Stimulated activated CD4-positive, alpha-beta T cell treated with anti-CD3 and anti-CD28 coated beads, Interleukin-12 subunit alpha, Interleukin-12 subunit beta, amount 100 ng/mL, for 48 hours (primary cell): ENCODE measurements around the gene TRAPPC2.
"Not testable (repeated sequence)": the region's sequence is repeated elsewhere in the genome, so short reads cannot be mapped to it uniquely, and the experiment has no call there.

Source experiments
- DNase-seq, 3 donors: peaks; one replicate each; pipeline ENCODE4 v3.0.0-alpha.2; 2020; ENCODE audit warnings: low read depth in 2 of 3, low spot score in 1 of 3

TRAPPC2 gene

GRCh38 chrX:13748486-13748885, 14.1 kb upstream of the TRAPPC2 start:
- DNase-seq, result no peak

GRCh38 chrX:13747836-13748235, 13.4 kb upstream of the TRAPPC2 start:
- no peak for DNase-seq

DNA sequence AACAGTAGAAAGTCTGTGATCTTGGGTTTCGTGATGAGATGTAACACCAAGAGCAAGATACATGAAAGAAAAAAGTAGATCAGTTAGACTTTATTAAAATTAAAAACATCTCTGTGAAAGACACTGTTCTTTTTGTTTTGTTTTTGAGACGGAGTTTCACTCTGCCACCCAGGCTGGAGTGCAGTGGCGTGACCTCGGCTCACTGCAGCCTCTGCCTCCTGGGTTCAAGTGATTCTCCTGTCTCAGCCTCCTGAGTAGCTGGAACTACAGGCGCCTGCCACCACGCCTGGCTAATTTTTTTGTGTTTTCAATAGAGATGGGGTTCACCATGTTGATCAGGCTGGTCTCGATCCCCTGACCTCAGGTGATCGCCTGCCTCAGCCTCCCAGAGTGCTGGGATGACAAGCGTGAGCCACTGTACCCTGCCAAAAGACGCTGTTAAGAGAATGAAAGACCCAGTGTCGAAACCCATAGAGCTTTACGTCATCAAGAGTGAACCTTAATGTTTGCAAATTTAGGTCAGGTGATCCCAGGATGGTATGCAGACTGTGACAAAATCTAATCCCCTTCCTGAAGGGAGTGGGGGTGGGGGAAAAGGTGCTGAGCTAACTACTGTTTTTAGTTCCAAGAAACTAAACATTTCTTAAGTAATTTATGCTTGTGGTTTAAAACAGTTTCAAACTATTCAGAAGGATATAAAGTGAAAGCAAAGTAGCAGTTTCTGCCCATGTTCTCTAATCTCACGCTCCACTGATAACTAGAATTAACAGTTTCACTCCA, 8.2 kb upstream of the TRAPPC2 start:
- peak in 2 of 3 donors; percentile 16 to 17 for DNase-seq

- DNase-seq, result no peak
Observed at GRCh38 chrX:13741695-13742094, 7.3 kb upstream of the TRAPPC2 start.

DNA sequence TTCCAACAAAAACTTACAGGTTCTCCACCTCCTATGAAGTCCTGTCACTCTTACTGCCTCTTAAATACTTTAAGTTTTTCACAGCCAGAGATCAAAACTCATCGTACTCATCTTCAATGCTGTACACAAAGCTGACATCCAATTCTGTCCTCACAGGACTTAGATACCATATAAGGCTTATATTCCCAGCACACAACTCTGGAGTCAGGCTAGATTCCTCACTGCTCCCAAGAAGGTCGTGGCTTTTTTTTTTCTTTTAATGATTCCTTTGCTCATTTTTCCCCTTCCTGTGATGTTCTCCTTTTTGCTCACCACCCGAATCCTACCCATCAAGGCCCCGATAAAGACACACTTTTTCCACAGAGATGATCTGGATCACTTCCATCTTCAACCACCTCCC, 914 bp downstream of the TRAPPC2 start:
- DNase-seq, result no peak

DNA sequence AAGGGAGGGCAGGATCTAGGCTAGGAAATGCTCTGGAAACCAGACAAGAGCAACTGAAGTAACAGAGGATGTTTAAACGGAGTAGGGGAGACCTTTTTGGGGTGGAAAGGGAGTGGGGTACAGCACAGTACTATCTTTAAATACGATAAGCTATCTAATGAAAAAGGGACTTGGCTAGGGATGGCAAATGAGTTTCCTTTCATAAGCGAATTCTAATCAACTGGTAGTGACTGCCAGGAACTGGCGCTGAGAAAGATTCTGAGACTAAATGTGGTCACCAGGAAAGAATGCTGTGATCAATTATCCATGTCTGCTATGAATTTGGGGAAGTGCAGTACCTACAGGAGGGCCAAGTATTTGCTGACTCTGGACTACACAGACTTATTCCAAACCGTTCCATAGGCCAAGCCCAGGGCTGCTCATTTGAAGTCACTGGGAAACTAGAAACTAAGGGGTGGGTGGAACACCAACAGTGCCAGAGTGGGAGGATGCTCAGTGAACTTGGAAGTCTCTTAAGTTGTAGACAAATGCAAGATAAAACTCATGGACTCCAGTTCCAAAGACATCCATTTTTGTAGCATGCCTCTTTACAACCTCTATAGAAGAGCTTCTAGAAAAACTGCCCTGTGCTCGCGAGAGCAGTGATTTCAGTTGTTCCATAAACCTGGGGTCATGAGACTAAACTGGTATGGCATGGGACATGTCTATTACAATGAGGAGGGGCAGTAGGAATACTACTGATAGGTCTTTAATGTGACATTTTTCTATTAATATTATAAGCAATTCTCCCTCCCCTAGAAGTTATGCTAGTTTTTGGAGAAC, 2.0 kb downstream of the TRAPPC2 start:
- no peak for DNase-seq

- not testable (repeated sequence) for DNase-seq
Observed at GRCh38 chrX:13730523-13730922, 3.9 kb downstream of the TRAPPC2 start.

GRCh38 chrX:13726583-13726982, 7.8 kb downstream of the TRAPPC2 start:
- not testable (repeated sequence) for DNase-seq

- peak in 1 of 3 donors; percentile 18 for DNase-seq
Observed at GRCh38 chrX:13724878-13725277, 9.5 kb downstream of the TRAPPC2 start.

GRCh38 chrX:13721819-13722519, 12.5 kb downstream of the TRAPPC2 start:
- DNase-seq, result no peak

GRCh38 chrX:13721371-13721770, 13.0 kb downstream of the TRAPPC2 start:
- no peak for DNase-seq

DNA sequence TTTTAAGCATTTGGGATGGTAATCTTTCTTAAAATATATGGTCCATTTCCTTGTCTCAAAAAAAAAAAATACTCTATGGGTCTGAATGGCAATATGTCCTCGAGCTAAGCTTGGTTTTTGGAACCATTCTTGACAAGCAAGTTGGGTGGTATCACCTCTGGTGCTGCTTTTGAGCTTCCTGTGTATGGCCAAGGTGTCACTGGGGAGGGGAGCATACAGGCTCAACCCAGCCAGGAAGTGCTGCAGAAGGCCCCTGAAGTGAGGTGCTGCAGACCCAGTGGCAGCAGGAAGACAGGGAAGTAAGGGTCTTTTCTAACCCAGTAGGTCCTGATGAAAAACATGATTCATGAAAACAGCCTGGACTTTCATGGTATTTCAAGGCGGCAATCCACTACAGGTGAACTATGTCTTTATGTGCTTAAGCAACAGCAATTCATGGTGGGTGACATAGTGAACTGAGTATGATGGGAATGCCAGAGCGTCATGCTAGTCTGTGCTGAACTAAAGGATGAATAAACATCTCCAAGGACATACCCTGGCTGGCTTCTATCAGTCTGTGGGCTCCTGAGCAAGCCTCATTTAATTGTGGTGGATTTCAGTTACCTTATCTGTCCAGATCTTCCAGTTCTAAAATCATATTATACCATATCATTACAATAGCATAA, 15.1 kb downstream of the TRAPPC2 start:
- DNase-seq, result no peak

DNA sequence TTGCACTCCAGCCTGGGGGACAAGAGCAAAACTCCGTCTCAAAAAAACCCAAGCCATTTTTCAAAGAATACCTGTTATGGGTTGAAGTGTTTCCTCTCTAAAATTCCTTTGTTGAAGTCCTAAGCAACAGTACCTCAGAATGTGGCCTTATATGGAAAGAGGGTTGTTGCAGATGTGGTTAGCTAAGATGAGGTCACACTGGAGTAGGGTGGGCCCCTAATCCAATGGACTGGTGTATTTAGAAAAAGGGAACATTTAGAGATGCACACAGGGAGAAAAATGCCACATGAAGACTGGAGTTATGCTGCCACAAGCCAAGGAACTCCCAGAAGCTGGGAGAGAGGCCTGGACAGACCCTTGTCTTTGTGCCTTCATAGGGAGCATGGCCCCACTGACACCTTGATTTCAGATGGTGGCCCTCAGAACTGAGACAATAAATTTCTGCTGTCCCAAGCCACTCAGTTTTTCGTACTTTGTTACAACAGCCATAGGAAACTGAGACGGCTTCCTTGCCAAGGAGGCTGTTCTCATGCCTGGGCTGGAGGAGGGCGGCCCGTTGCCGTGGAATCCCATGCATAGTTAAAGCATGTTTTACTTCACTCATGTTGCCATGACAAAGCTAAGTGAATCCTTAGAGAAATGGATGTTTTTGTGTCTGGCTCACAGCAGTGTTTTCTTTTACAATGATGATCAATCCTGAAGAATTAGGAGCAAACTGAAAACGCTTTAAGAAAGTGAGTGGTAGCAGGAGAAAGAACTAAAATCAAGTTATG, 16.5 kb downstream of the TRAPPC2 start:
- no peak for DNase-seq

DNA sequence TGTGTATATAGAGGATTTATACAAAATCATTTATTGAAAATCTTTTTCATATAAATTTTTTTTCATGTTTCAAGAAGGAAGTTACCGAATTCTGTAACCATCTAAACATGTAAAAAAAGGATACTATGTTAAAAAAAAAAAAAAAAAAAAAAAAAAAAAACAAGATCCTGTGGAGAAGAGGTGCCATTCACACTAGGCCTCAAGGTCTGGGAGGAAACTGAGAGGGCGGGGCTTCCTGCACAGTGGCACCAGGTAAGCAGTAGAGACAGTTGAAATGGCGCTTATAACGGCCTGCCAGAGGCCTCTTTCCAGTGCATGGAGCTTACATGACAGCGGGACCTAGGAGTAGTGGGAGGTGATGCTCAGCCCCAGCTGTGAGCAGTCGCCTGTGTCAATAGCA, 17.5 kb downstream of the TRAPPC2 start:
- no peak for DNase-seq

GRCh38 chrX:13716455-13716854, 18.0 kb downstream of the TRAPPC2 start:
- DNase-seq, result no peak

- DNase-seq, result no peak
Observed at GRCh38 chrX:13711141-13711540, 23.3 kb downstream of the TRAPPC2 start.

- no peak for DNase-seq
Observed at GRCh38 chrX:13703589-13703988, 30.8 kb downstream of the TRAPPC2 start.

DNA sequence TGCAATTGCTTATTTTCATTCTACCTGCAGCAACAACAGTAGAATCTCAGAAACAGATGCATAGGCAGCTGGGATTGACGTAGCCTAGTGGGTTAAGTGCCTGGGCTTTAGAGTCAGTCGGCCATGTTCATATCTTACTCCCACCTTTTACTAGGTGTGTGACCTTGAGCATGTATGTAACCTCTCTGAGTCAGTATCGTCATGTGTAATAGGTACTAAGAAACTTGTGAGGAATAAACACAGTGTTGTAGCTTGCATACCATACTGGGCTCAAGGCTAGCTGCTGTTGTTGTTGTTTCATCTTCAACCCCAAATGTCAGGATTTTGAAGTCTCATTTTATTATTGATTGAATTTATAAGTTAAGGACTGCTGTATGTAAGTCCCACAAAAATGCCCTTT, 31.3 kb downstream of the TRAPPC2 start:
- DNase-seq, result no peak

DNA sequence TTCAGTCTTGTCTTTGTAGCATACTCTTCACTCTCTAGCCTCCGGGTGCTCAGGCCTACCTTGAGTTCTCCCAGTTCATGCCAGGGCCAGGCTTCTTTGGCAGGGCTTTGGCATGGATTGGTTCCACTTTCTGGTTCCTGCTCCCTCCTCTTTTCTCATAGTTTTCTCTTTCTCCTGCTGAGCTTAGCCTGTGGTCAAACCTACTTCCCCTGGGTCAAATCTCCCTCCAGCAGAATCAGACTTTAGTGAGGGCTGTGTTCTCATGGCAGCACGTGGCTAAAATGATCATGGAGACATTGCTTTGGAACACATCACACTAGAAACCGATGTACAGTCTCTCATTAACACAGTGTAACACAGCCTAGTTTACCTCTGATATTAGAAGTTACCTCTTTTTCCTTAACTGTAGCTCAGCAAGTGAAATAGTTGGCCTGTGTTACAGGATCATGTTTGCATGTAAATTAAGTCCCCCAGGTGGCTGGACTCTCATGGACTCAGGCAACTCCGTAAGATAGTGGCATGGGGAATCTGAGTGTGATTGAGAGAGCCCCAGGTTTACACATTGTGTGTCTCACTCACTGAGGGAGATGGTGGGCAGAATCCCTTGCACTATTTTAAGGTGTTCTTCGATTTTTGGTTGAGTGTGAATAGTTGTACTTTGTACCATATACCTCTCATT, 32.2 kb downstream of the TRAPPC2 start:
- no peak for DNase-seq

GRCh38 chrX:13700380-13700779, 34.0 kb downstream of the TRAPPC2 start:
- DNase-seq, result no peak
